ENCODE data around the gene ANAPC7.
A peak's percentile ranks its signal among the peaks of the same experiment; 100 is the strongest.
"Not testable (repeated sequence)": the region's sequence is repeated elsewhere in the genome, so short reads cannot be mapped to it uniquely, and the experiment has no call there.

The ANAPC7 gene

DNA sequence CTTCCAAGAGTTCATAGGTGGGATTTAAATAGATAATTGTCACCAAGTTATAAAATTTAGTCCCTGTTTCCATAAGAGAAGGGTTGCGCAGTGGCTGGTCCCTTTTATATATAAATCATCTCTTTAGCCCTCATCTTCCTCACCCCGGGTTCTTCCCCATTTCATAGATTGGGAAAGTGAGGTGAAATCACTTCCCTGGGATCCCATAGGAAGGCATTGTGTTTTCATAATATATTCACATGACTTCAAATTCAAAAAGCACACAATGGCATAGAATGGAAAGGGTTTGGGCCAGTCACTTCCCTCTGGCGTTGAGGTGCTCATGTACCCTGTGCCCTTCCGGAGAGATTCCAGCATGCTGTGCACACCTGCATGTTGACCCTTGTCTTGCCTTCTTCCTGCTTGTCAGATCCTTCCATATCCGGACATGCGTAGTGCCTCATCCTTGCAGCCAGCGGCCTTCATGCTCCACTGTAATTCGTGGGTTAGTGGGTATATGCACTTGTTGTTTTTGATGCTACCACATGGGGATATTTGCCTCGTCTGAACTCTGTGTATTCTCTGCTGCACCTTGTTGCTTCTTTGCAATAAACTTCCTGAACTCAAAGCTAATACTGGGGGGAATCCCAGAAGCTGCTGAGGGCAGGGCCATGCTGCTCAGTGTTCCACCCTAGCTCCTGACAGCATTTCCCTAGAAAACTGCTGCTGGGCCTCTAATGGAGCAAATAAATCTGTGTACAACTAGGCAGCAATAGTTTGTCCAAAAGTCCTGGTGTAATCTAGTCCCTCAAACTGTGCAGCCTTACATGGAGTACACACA, 59.6 kb downstream of the ANAPC7 start:
- POLR2A ChIA-PET (ENCODE audit: low non-redundant PET), result no interaction called here
- CTCF ChIA-PET, result interaction anchor here (0.5 kb wide), 1 partner anchor 122 kb away, joined by 4 read pairs; no protein-coding TSS in a partner anchor
- H3K27ac ChIP-seq, result peak overlapping the region; percentile 62
- DNase-seq (ENCODE audit: low spot score), result no peak
- TF ChIP-seq, protein P1, sequence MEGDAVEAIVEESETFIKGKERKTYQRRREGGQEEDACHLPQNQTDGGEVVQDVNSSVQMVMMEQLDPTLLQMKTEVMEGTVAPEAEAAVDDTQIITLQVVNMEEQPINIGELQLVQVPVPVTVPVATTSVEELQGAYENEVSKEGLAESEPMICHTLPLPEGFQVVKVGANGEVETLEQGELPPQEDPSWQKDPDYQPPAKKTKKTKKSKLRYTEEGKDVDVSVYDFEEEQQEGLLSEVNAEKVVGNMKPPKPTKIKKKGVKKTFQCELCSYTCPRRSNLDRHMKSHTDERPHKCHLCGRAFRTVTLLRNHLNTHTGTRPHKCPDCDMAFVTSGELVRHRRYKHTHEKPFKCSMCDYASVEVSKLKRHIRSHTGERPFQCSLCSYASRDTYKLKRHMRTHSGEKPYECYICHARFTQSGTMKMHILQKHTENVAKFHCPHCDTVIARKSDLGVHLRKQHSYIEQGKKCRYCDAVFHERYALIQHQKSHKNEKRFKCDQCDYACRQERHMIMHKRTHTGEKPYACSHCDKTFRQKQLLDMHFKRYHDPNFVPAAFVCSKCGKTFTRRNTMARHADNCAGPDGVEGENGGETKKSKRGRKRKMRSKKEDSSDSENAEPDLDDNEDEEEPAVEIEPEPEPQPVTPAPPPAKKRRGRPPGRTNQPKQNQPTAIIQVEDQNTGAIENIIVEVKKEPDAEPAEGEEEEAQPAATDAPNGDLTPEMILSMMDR (conservative IDR thresholded peaks at IDR 0.05; ENCODE audit: low read depth), result no peak

DNA sequence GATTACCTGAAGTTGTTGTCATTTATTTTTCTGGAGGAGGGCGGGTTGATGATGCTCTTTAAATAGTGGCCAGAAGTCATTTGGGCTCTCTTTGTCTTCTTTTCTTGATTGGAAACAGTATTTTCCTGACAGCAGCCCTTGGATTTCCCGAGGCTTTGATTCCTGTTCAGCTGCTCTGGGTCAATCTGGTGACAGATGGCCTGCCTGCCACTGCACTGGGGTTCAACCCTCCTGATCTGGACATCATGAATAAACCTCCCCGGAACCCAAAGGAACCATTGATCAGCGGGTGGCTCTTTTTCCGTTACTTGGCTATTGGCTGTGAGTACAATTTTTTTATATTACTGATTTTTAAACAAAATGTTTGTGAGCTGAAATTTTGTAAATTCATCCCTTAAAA, 60.4 kb downstream of the ANAPC7 start:
- no peak for DNase-seq (ENCODE audit: low spot score)
- CTCF ChIA-PET, result no interaction called here
- POLR2A ChIA-PET (ENCODE audit: low non-redundant PET), result no interaction called here
- TF ChIP-seq, protein P1 (conservative IDR thresholded peaks at IDR 0.05; ENCODE audit: low read depth), result no peak
- H3K27ac ChIP-seq, result no peak overlapping the region

DNA sequence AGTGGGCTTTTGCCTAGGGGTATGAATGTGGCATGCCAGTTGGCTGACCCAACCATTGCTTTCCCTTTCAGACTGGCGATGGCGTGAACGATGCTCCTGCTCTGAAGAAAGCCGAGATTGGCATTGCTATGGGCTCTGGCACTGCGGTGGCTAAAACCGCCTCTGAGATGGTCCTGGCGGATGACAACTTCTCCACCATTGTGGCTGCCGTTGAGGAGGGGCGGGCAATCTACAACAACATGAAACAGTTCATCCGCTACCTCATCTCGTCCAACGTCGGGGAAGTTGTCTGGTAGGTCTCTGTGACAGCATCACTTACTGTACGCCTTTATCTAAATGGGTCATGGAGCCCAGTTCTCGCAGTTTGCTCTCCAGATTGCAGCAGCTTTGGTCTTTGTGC, 61.4 kb downstream of the ANAPC7 start:
- peak overlapping the region; percentile 24 for H3K27ac ChIP-seq
- TF ChIP-seq, protein P1 (conservative IDR thresholded peaks at IDR 0.05; ENCODE audit: low read depth), result no peak
- POLR2A ChIA-PET (ENCODE audit: low non-redundant PET), result no interaction called here

DNA sequence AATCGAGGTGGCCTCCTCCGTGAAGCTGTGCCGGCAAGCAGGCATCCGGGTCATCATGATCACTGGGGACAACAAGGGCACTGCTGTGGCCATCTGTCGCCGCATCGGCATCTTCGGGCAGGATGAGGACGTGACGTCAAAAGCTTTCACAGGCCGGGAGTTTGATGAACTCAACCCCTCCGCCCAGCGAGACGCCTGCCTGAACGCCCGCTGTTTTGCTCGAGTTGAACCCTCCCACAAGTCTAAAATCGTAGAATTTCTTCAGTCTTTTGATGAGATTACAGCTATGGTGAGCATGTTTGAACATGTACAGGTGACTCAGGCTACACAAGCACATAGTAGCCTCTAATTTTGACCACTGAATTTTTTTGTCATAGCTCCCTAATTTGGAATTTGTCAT, 62.8 kb downstream of the ANAPC7 start:
- CTCF ChIA-PET, result interaction anchor here (0.8 kb wide), 1 partner anchor 91 kb away, joined by 3 read pairs; no protein-coding TSS in a partner anchor
- POLR2A ChIA-PET (ENCODE audit: low non-redundant PET), result interaction anchor here (0.6 kb wide), 1 partner anchor 318 kb away, joined by 6 read pairs; no protein-coding TSS in a partner anchor
- TF ChIP-seq, protein P1 (conservative IDR thresholded peaks at IDR 0.05; ENCODE audit: low read depth), result no peak
- peak overlapping the region; percentile 75 for H3K27ac ChIP-seq
- DNase-seq (ENCODE audit: low spot score), result peak; percentile 87

More for the DNA sequence above, 61.4 kb downstream of the ANAPC7 start:
- DNase-seq (ENCODE audit: low spot score), result no peak
- CTCF ChIA-PET, result no interaction called here

DNA sequence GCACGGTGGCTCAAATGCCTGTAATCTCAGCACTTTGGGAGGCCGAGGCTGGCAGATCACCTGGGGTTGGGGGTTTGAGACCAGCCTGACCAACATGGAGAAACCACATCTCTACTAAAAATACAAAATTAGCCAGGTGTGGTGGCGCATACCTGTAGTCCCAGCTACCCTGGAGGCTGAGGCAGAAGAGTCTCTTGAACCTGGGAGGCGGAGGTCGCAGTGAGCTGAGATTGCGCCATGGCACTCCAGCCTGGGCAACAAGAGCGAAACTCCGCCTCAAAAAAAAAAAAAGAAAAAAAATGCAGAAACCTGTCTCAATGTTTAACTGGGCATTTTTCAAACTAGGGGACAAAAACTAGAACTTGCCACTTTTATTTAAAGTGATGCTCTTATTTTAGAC, 63.2 kb downstream of the ANAPC7 start:
- CTCF ChIA-PET, result interaction anchor here (1.2 kb wide), 1 partner anchor 61 kb away, joined by 3 read pairs; no protein-coding TSS in a partner anchor
- POLR2A ChIA-PET (ENCODE audit: low non-redundant PET); DNase-seq (ENCODE audit: low spot score): not testable (repeated sequence)
- H3K27ac ChIP-seq, result peak overlapping the region; percentile 75

DNA sequence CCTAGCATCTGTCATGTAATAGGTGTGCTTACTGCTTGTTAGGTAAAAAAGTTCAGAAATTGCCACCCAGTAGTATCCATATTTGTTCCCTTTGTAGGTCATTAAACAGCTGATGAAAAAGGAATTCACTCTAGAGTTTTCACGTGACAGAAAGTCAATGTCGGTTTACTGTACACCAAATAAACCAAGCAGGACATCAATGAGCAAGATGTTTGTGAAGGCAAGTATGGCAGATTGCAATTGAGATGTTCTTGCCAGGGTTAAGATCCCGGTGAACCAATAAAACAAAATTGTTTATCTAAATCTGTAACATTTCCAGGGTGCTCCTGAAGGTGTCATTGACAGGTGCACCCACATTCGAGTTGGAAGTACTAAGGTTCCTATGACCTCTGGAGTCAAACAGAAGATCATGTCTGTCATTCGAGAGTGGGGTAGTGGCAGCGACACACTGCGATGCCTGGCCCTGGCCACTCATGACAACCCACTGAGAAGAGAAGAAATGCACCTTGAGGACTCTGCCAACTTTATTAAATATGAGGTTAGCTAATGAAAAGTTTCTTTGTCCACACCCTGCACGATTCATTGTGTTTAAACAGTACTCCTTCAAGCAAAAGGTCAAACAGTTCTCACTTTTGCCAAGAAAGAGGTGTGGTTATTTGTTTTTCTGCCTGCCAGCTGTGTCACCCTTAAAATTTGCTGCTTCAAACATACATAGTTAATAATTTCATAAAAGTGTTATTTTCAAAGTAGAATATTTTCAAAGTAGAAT, 64.1 kb downstream of the ANAPC7 start:
- POLR2A ChIA-PET (ENCODE audit: low non-redundant PET), result no interaction called here
- no peak for DNase-seq (ENCODE audit: low spot score)
- CTCF ChIA-PET, result interaction anchor here (0.7 to 1.2 kb wide), 2 partner anchors 24 to 60 kb away, joined by 3 read pairs; no protein-coding TSS in a partner anchor
- TF ChIP-seq, protein P1 (conservative IDR thresholded peaks at IDR 0.05; ENCODE audit: low read depth), result no peak
- H3K27ac ChIP-seq, result no peak overlapping the region

All from RWPE1 (cell line).